ENCODE measurements around the gene L3MBTL2. TPM values are rescaled to one million over a fixed set of nuclear protein-coding genes. Genes with fewer than 3 reads are reported as not detected.

Gene L3MBTL2
- total and polyA plus RNA-seq, 2 of the 13 experiments (the other 11 are each of a cell fraction or from before 2014, with no cell fraction given) = 13.8 to 33.7 TPM

Small RNAs within 50 kb of the gene (microRNA-seq; reads per million reads assigned to microRNA genes)
- gene MIR6889 = 0.51 reads per million

Small RNAs within 50 kb of the gene (small RNA-seq; reads per million reads assigned to genes)
- gene MIR6889 (ENCODE audit: insufficient read depth in 2 of 3, insufficient read length in 3 of 3, low read depth in 2 of 3, low replicate concordance in 1 of 3) (0 reads per million in 3 experiments), gene RNU6-375P (ENCODE audit: insufficient read depth in 2 of 3, insufficient read length in 3 of 3, low read depth in 2 of 3, low replicate concordance in 1 of 3) (0 reads per million in 3 experiments)

Other genes with a start within 250 kb of the L3MBTL2 start
- gene EP300, start 112.7 kb upstream of the L3MBTL2 start, total RNA-seq (2016; rRNA removed; fragmentation: Illumina TruSeq; extraction: Trizol) = 14.9 and 30.9 TPM in 2 replicates
- 13.6 and 15.3 TPM in 2 replicates for gene EP300, start 112.7 kb upstream of the L3MBTL2 start, polyA plus RNA-seq (2011; rRNA removed)
- 2.9 and 8.1 TPM in 2 replicates for gene CHADL, start 35.6 kb downstream of the L3MBTL2 start, total RNA-seq (2016; rRNA removed; fragmentation: Illumina TruSeq; extraction: Trizol)
- 2.8 and 6.1 TPM in 2 replicates for gene CHADL, start 35.6 kb downstream of the L3MBTL2 start, polyA plus RNA-seq (2011; rRNA removed)
- 71.7 and 83.9 TPM in 2 replicates for gene RANGAP1, start 80.9 kb downstream of the L3MBTL2 start, total RNA-seq (2016; rRNA removed; fragmentation: Illumina TruSeq; extraction: Trizol)
- gene RANGAP1, start 80.9 kb downstream of the L3MBTL2 start, polyA plus RNA-seq (2011; rRNA removed) = 51.8 and 53.8 TPM in 2 replicates
- gene ZC3H7B, start 96.2 kb downstream of the L3MBTL2 start, total RNA-seq (2016; rRNA removed; fragmentation: Illumina TruSeq; extraction: Trizol) = 30.6 and 37.2 TPM in 2 replicates
- gene ZC3H7B, start 96.2 kb downstream of the L3MBTL2 start, polyA plus RNA-seq (2011; rRNA removed) = 26.4 and 36.2 TPM in 2 replicates
- 7.6 and 8.2 TPM in 2 replicates for gene TEF, start 176.6 kb downstream of the L3MBTL2 start, total RNA-seq (2016; rRNA removed; fragmentation: Illumina TruSeq; extraction: Trizol)
- gene TEF, start 176.6 kb downstream of the L3MBTL2 start, polyA plus RNA-seq (2011; rRNA removed) = 11.2 and 13.9 TPM in 2 replicates
- gene TOB2, start 241.5 kb downstream of the L3MBTL2 start, total RNA-seq (2016; rRNA removed; fragmentation: Illumina TruSeq; extraction: Trizol) = 13.7 and 16.7 TPM in 2 replicates
- gene TOB2, start 241.5 kb downstream of the L3MBTL2 start, polyA plus RNA-seq (2011; rRNA removed) = 12.2 and 14.3 TPM in 2 replicates